B cell (primary cell): ENCODE measurements around the gene ANKRD44. TPM values are rescaled to one million over a fixed set of nuclear protein-coding genes. Genes with fewer than 3 reads are reported as not detected.

ENCODE experiments used
- ATAC-seq: fragments of 200-7000 bp; cut with Tn5 transposase; one replicate; pipeline ENCODE4 v1.10.0; 2021; ENCODE audit warnings: low read depth, mild to moderate bottlenecking, moderate number of reproducible peaks, moderate library complexity
- CTCF ChIA-PET: fragments of 350-600 bp; sonication (Branson Sonifier 250); formaldehyde crosslinking; loops from one replicate; lab custom pipeline; 2021; ENCODE audit warnings: antibody characterized with exemption, inconsistent platforms; lab: Charles Lee
- POLR2A ChIA-PET: fragments of 350-600 bp; sonication (Branson Sonifier 250); formaldehyde crosslinking; loops from one replicate; lab custom pipeline; 2021; ENCODE audit warnings: antibody characterized with exemption; lab: Charles Lee
- DNase-seq: peaks from one replicate; pipeline ENCODE4 v3.0.0; 2013
- H2AFZ ChIP-seq: 2 replicates; pipeline ENCODE4 v1.6.1; 2012; ENCODE audit warnings: mild to moderate bottlenecking, low read depth, low read length; ENCODE audit not compliant: insufficient read depth, poor library complexity, severe bottlenecking
- H3K27ac ChIP-seq, 2 donors: 1 replicate in 1 of 2; 2 replicates in 1 of 2; pipeline ENCODE4 v1.5.1; 2012 to 2013; ENCODE audit warnings: low read length in 2 of 2, mild to moderate bottlenecking in 2 of 2, moderate library complexity in 1 of 2
- H3K27me3 ChIP-seq, 4 experiments: fragments of 200-600 bp in 1 of 4; sonication (generic) in 1 of 4; replicated peaks in 1 of 4; 1 replicate in 2 of 4; 2 replicates in 2 of 4; pipeline versions ENCODE4 v1.6.1 to v1.7.0; 2013 to 2016; ENCODE audit warnings: low read length in 3 of 4, mild to moderate bottlenecking in 2 of 4, mixed read lengths in 1 of 4, moderate library complexity in 1 of 4; ENCODE audit not compliant: insufficient read depth in 4 of 4, control insufficient read depth in 3 of 4; ENCODE audit errors: control extremely low read depth in 1 of 4
- H3K36me3 ChIP-seq, 2 experiments: replicated peaks in 1 of 2; 1 replicate in 1 of 2; 2 replicates in 1 of 2; pipeline versions ENCODE4 v1.6.1 to v1.7.1; 2013; ENCODE audit warnings: low read length in 1 of 2; ENCODE audit not compliant: insufficient read depth in 2 of 2, control insufficient read depth in 1 of 2; ENCODE audit errors: control extremely low read depth in 1 of 2, extremely low read depth in 1 of 2
- H3K4me1 ChIP-seq, 2 donors: fragments of 200-600 bp in 1 of 2; sonication (generic) in 1 of 2; 1 replicate in 1 of 2; 2 replicates in 1 of 2; pipeline versions ENCODE4 v1.5.1 to v1.6.1; 2013 to 2017; ENCODE audit warnings: low read length in 2 of 2; ENCODE audit not compliant: control insufficient read depth in 2 of 2, insufficient read depth in 2 of 2
- H3K4me2 ChIP-seq: replicated peaks from 2 replicates; pipeline ENCODE3; 2012; ENCODE audit warnings: mild to moderate bottlenecking, low read depth, low read length; ENCODE audit not compliant: poor library complexity, severe bottlenecking
- H3K4me3 ChIP-seq, 5 experiments: fragments of 200-600 bp in 1 of 5; sonication (generic) in 1 of 5; 1 replicate in 3 of 5; 2 replicates in 2 of 5; pipeline versions ENCODE4 v1.5.1 to v1.7.0; 2011 to 2016; ENCODE audit warnings: low read length in 4 of 5, mild to moderate bottlenecking in 4 of 5, low read depth in 2 of 5, control low read depth in 1 of 5, moderate library complexity in 1 of 5; ENCODE audit not compliant: insufficient read depth in 1 of 5; ENCODE audit errors: control extremely low read depth in 1 of 5, extremely low read depth in 1 of 5
- H3K79me2 ChIP-seq: fragments of 200-600 bp; sonication (generic); one replicate; pipeline ENCODE4 v1.6.0; 2016; ENCODE audit warnings: low read length; ENCODE audit not compliant: control insufficient read depth, insufficient read depth
- H3K9ac ChIP-seq: fragments of 200-600 bp; sonication (generic); 2 replicates; pipeline ENCODE4 v1.6.1; 2017; ENCODE audit warnings: mild to moderate bottlenecking, low read length, moderate library complexity
- H3K9me3 ChIP-seq, 3 donors: one replicate each; pipeline versions ENCODE4 v1.6.1 to v1.7.1; 2013; ENCODE audit warnings: low read length in 2 of 3; ENCODE audit not compliant: control insufficient read depth in 2 of 3, insufficient read depth in 1 of 3; ENCODE audit errors: control extremely low read depth in 1 of 3
- H4K20me1 ChIP-seq: 2 replicates; pipeline ENCODE4 v1.6.0; 2012; ENCODE audit warnings: mild to moderate bottlenecking, low read length; ENCODE audit not compliant: insufficient read depth, control insufficient read depth, poor library complexity, severe bottlenecking
- H3K27ac Mint-ChIP-seq: one replicate; pipeline ENCODE4 v1.8.0; 2021; ENCODE audit warnings: mixed read lengths
- H3K27me3 Mint-ChIP-seq: one replicate; pipeline ENCODE4 v1.8.0; 2021; ENCODE audit warnings: mixed read lengths
- H3K4me1 Mint-ChIP-seq: one replicate; pipeline ENCODE4 v1.8.0; 2021; ENCODE audit warnings: mixed read lengths
- H3K4me3 Mint-ChIP-seq: one replicate; pipeline ENCODE4 v1.8.0; 2021; ENCODE audit warnings: mixed read lengths
- H3K9me3 Mint-ChIP-seq: one replicate; pipeline ENCODE4 v1.8.0; 2022; ENCODE audit warnings: mixed read lengths; ENCODE audit not compliant: insufficient read depth
- CTCF ChIP-seq: fragments of 200-600 bp; IDR thresholded peaks from one replicate; pipeline ENCODE4 v1.8.0; 2022; ENCODE audit warnings: antibody characterized with exemption, mild to moderate bottlenecking
- EZH2 ChIP-seq: IDR thresholded peaks from 2 replicates; pipeline ENCODE4 v1.6.1; 2012; ENCODE audit warnings: borderline replicate concordance, low read depth, mild to moderate bottlenecking, moderate library complexity, low read length; ENCODE audit not compliant: insufficient read depth, poor library complexity, severe bottlenecking
- WGBS: methylation state at CpG from one replicate; pipeline ENCODE4 v1.1.5; 2013; ENCODE audit warnings: missing lambda C conversion rate; ENCODE audit not compliant: insufficient coverage; 5-methylcytosine and 5-hydroxymethylcytosine counted together
- intact Hi-C: fragments of 100-400 bp; cut with micrococcal nuclease; formaldehyde crosslinking; loops from one replicate; pipeline ENCODE4 v1.10.0; 2022
- polyA plus RNA-seq: library from polyadenylated mRNA; depleted of rRNA; stranded (reverse); fragments of >200 nt; gene quantifications from 2 replicates; pipeline ENCODE4 v1.2.3, GENCODE V29; 2012
- total RNA-seq, 2 donors: library from RNA; stranded (reverse); fragments of 120-200 nt in 1 of 2; gene quantifications; 1 replicate in 1 of 2; 2 replicates in 1 of 2; pipeline versions ENCODE4 v1.2.3 to v1.2.4, GENCODE V29; 2013 to 2022

The ANKRD44 gene
- total and polyA plus RNA-seq, 2 donors (not counting 1 experiment from before 2014, with no cell fraction given), result 92.6 to 457 TPM

- intact Hi-C loops, result no loop called here
- no peak for ATAC-seq
Measured at GRCh38 chr2:197072533-197072932, 238.0 kb downstream of the ANKRD44 start.

More at GRCh38 chr2:197072533-197072932, 238.0 kb downstream of the ANKRD44 start:
- no peaks in the 10 kb centered on the region for H4K20me1 ChIP-seq
- no peak overlapping the region for H3K4me3 ChIP-seq
- H3K9me3 Mint-ChIP-seq, result peaks cover 3% of the 10 kb centered on the region
- peak overlapping the region in 1 of 2 donors; percentile 56 for H3K27ac ChIP-seq
- 100% methylated on average over 1 of the region's 3 CpGs for WGBS
- H3K79me2 ChIP-seq, result peaks cover 6% of the 10 kb centered on the region
- no peaks in the 10 kb centered on the region for H3K27me3 Mint-ChIP-seq
- no peak overlapping the region for H3K4me2 ChIP-seq
- no peak for DNase-seq
- H3K9me3 ChIP-seq, result no peaks in the 10 kb centered on the region
- ChIA-PET CTCF (no interaction called here), POLR2A (no interaction called here)
- H2AFZ ChIP-seq, result no peak overlapping the region
- H3K27me3 ChIP-seq, result no peaks in the 10 kb centered on the region
- H3K4me1 ChIP-seq, result no peaks in the 10 kb centered on the region
- no peak overlapping the region for H3K27ac Mint-ChIP-seq
- H3K36me3 ChIP-seq, result peaks cover 6 to 60% of the 10 kb centered on the region in 2 experiments
- H3K9ac ChIP-seq, result no peak overlapping the region
- peaks cover 10% of the 10 kb centered on the region for H3K4me1 Mint-ChIP-seq
- no peak for TF ChIP-seq EZH2
- no peak for TF ChIP-seq CTCF
- H3K4me3 Mint-ChIP-seq, result no peak overlapping the region
